Liver (tissue), 9 donors: Measurements from ENCODE around the gene BAIAP2. TPM values are rescaled to one million over a fixed set of nuclear protein-coding genes. Genes with fewer than 3 reads are reported as not detected.

Experiments used
- DNase-seq: peaks from one replicate; pipeline ENCODE4 v3.0.0-alpha.2; 2017; ENCODE audit warnings: low spot score
- H3K27ac ChIP-seq, 2 donors: one replicate each; pipeline ENCODE4 v1.7.0; 2013; ENCODE audit warnings: inconsistent platforms in 2 of 2, low read length in 2 of 2, control low read depth in 1 of 2, low read depth in 1 of 2, mild to moderate bottlenecking in 1 of 2
- H3K27me3 ChIP-seq, 4 donors: one replicate each; pipeline versions ENCODE4 v1.6.1 to v1.7.0; 2013; ENCODE audit warnings: low read length in 3 of 4, inconsistent platforms in 1 of 4, mild to moderate bottlenecking in 1 of 4, moderate library complexity in 1 of 4; ENCODE audit not compliant: control insufficient read depth in 4 of 4, insufficient read depth in 4 of 4
- H3K36me3 ChIP-seq, 4 donors: one replicate each; pipeline versions ENCODE4 v1.6.1 to v1.7.0; 2013; ENCODE audit warnings: low read length in 3 of 4, mild to moderate bottlenecking in 3 of 4, low read depth in 1 of 4, moderate library complexity in 1 of 4; ENCODE audit not compliant: control insufficient read depth in 4 of 4, insufficient read depth in 3 of 4
- H3K4me1 ChIP-seq, 4 donors: one replicate each; pipeline versions ENCODE4 v1.6.1 to v1.7.0; 2013; ENCODE audit warnings: low read length in 3 of 4, mild to moderate bottlenecking in 3 of 4, moderate library complexity in 1 of 4; ENCODE audit not compliant: control insufficient read depth in 4 of 4, insufficient read depth in 4 of 4
- H3K4me3 ChIP-seq, 3 donors: one replicate each; pipeline versions ENCODE4 v1.6.1 to v1.7.0; 2013; ENCODE audit warnings: low read length in 3 of 3, control low read depth in 1 of 3, low read depth in 1 of 3, mild to moderate bottlenecking in 1 of 3
- H3K9ac ChIP-seq, 2 donors: one replicate each; pipeline ENCODE4 v1.7.0; 2013; ENCODE audit warnings: low read length in 2 of 2, mild to moderate bottlenecking in 2 of 2, moderate library complexity in 2 of 2, control low read depth in 1 of 2, low read depth in 1 of 2
- H3K9me3 ChIP-seq, 4 donors: one replicate each; pipeline versions ENCODE4 v1.6.1 to v1.7.0; 2013; ENCODE audit warnings: low read length in 3 of 4; ENCODE audit not compliant: control insufficient read depth in 4 of 4
- ATF3 ChIP-seq: IDR thresholded peaks from 2 replicates; pipeline ENCODE4 v1.6.1; 2016; ENCODE audit warnings: antibody characterized with exemption
- CTCF ChIP-seq: fragments of 150-350 bp; IDR thresholded peaks from 2 replicates; pipeline ENCODE4 v1.5.1; 2017; ENCODE audit warnings: improper control_type of control experiment, low read depth, low read length; ENCODE audit not compliant: missing input control
- FOXA2 ChIP-seq: IDR thresholded peaks from 2 replicates; pipeline ENCODE4 v1.6.1; 2016; ENCODE audit warnings: antibody characterized with exemption
- GABPA ChIP-seq, 2 donors: IDR thresholded peaks in 1 of 2; conservative IDR thresholded peaks in 1 of 2; 2 replicates each; pipeline ENCODE4 v1.6.1; 2016; ENCODE audit warnings: antibody characterized with exemption in 2 of 2, mild to moderate bottlenecking in 1 of 2, moderate library complexity in 1 of 2
- HNF4G ChIP-seq: IDR thresholded peaks from 2 replicates; pipeline ENCODE4 v1.6.1; 2016; ENCODE audit warnings: antibody characterized with exemption
- NR2F2 ChIP-seq: IDR thresholded peaks from 2 replicates; pipeline ENCODE4 v1.6.1; 2016; ENCODE audit warnings: antibody characterized with exemption
- RAD21 ChIP-seq, 2 donors: IDR thresholded peaks; 2 replicates each; pipeline ENCODE4 v1.6.1; 2016; ENCODE audit warnings: antibody characterized with exemption in 2 of 2, mild to moderate bottlenecking in 2 of 2
- RXRA ChIP-seq, 2 donors: IDR thresholded peaks; 2 replicates each; pipeline ENCODE4 v1.6.1; 2017 to 2018; ENCODE audit warnings: antibody characterized with exemption in 2 of 2, mild to moderate bottlenecking in 1 of 2
- SP1 ChIP-seq: IDR thresholded peaks from 2 replicates; pipeline ENCODE4 v1.6.1; 2018; ENCODE audit warnings: antibody characterized with exemption, mild to moderate bottlenecking
- TAF1 ChIP-seq: conservative IDR thresholded peaks from 2 replicates; pipeline ENCODE4 v1.6.1; 2016; ENCODE audit warnings: antibody characterized with exemption, mild to moderate bottlenecking
- YY1 ChIP-seq: IDR thresholded peaks from 2 replicates; pipeline ENCODE4 v1.6.1; 2016; ENCODE audit warnings: antibody characterized with exemption, mild to moderate bottlenecking
- WGBS: extraction: QIAGEN DNeasy Blood & Tissue Kit; methylation state at CpG from one replicate; pipeline ENCODE4 v1.1.7; 2013; 5-methylcytosine and 5-hydroxymethylcytosine counted together
- polyA plus RNA-seq, 2 donors: library from polyadenylated mRNA; stranded (reverse) in 1 of 2; unstranded in 1 of 2; fragments of 200-250 nt in 1 of 2; fragments of >200 nt in 1 of 2; fragmentation: Nextera tagmentation in 1 of 2; extraction: Ambion mirVana in 1 of 2; gene quantifications; one replicate each; pipeline versions ENCODE4 v1.2.1 to v1.2.3, GENCODE V29; 2013 to 2015
- total RNA-seq, 2 donors: library from RNA; depleted of rRNA; stranded (reverse); fragments of >200 nt; gene quantifications; one replicate each; pipeline ENCODE4 v1.2.3, GENCODE V29; 2014
- TF ChIP-seq, protein P1 (sequence below): IDR thresholded peaks from 2 replicates; pipeline ENCODE4 v1.6.1; 2016; ENCODE audit warnings: antibody characterized with exemption
- TF ChIP-seq, protein P2 (sequence below): IDR thresholded peaks from 2 replicates; pipeline ENCODE4 v1.6.1; 2016; ENCODE audit warnings: antibody characterized with exemption
- donor health status: healthy.
- donor health status: healthy.
- donor health status: healthy.
- donor health status: healthy.
- donor health status: healthy.

Gene BAIAP2
- total and polyA plus RNA-seq, 4 donors = 8.1 to 61.3 (median 44.9) TPM

GRCh38 chr17:81044764-81045589 is 10.0 kb downstream of the BAIAP2 start:
- 23% methylated on average over 28 of the region's 28 CpGs for WGBS
- DNase-seq = no peak
- no peak for TF ChIP-seq HNF4G
- TF ChIP-seq RAD21 (IDR thresholded peaks at IDR 0.05) = peak in 1 of 2 donors; percentile 5
- peak; percentile 23 to 44 for TF ChIP-seq RXRA (IDR thresholded peaks at IDR 0.05)
- no peak for TF ChIP-seq TAF1
- TF ChIP-seq, protein P1, sequence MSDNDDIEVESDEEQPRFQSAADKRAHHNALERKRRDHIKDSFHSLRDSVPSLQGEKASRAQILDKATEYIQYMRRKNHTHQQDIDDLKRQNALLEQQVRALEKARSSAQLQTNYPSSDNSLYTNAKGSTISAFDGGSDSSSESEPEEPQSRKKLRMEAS = no peak
- TF ChIP-seq, protein P2, sequence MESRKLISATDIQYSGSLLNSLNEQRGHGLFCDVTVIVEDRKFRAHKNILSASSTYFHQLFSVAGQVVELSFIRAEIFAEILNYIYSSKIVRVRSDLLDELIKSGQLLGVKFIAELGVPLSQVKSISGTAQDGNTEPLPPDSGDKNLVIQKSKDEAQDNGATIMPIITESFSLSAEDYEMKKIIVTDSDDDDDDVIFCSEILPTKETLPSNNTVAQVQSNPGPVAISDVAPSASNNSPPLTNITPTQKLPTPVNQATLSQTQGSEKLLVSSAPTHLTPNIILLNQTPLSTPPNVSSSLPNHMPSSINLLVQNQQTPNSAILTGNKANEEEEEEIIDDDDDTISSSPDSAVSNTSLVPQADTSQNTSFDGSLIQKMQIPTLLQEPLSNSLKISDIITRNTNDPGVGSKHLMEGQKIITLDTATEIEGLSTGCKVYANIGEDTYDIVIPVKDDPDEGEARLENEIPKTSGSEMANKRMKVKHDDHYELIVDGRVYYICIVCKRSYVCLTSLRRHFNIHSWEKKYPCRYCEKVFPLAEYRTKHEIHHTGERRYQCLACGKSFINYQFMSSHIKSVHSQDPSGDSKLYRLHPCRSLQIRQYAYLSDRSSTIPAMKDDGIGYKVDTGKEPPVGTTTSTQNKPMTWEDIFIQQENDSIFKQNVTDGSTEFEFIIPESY = no peak
- peak; percentile 49 for TF ChIP-seq SP1
- peak in 1 of 2 donors; percentile 24 for TF ChIP-seq GABPA (IDR thresholded peaks at IDR 0.05 in 1 of 2, conservative IDR thresholded peaks at IDR 0.05 in 1 of 2)
- TF ChIP-seq YY1 = no peak
- TF ChIP-seq NR2F2 = peak; percentile 92
- TF ChIP-seq CTCF = no peak
- TF ChIP-seq FOXA2 = no peak
- no peak for TF ChIP-seq ATF3
- Histone ChIP-seq H3K9me3 (no peaks in the 10 kb centered on the region), H3K27me3 (no peaks in the 10 kb centered on the region), H3K9ac (no peak overlapping the region), H3K27ac (peak overlapping the region; percentile 65 to 87), H3K4me1 (peaks cover 26 to 87% (median 61%) of the 10 kb centered on the region in 4 donors), H3K36me3 (no peaks in the 10 kb centered on the region), H3K4me3 (no peak overlapping the region)

- WGBS = 86% methylated on average over 9 of the region's 9 CpGs
- Histone ChIP-seq H3K9ac (no peak overlapping the region), H3K27ac (peak overlapping the region in 1 of 2 donors; percentile 87), H3K27me3 (no peaks in the 10 kb centered on the region), H3K4me1 (peaks cover 25 to 84% (median 57%) of the 10 kb centered on the region in 4 donors), H3K4me3 (no peak overlapping the region), H3K36me3 (no peaks in the 10 kb centered on the region), H3K9me3 (no peaks in the 10 kb centered on the region)
- TF ChIP-seq ATF3 (no peak), TAF1 (no peak), SP1 (no peak), RXRA (IDR thresholded peaks at IDR 0.05) (no peak)
- TF ChIP-seq, protein P2 = no peak
- DNase-seq = no peak
Observed at GRCh38 chr17:81045590-81046095, 10.7 kb downstream of the BAIAP2 start.
